GM18519 (cell line): Measurements from ENCODE around the gene SLC44A3.

Source experiments
- ATAC-seq: cut with Tn5 transposase; IDR thresholded peaks from one replicate; pipeline ENCODE4 v1.9.1; 2021; ENCODE audit warnings: mild to moderate bottlenecking, moderate library complexity; ENCODE audit not compliant: unreplicated experiment, low FRiP score

The SLC44A3 gene

GRCh38 chr1:94903280-94904009, 83.3 kb downstream of the SLC44A3 start:
- ATAC-seq, result no peak

GRCh38 chr1:94905207-94905606, 85.0 kb downstream of the SLC44A3 start:
- no peak for ATAC-seq

DNA sequence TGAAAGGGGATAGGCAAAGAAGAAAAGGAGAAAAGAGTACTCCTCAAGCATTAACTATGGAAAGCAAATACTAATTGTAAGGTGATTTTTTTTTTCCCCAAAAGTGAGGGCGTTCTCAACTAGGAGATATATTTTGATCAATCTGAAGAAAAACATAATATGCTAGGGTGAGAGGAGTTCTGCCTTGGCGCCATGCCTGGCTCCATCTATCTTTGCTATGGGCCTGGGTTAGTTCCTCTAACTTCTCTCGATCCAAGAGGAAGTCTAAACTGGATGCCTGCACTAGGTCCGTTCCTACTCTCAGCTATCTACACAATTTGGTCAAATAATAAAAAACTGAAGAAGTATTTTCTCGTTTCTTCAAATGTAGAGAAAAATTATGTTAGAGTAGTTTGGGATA, 86.2 kb downstream of the SLC44A3 start:
- no peak for ATAC-seq

DNA sequence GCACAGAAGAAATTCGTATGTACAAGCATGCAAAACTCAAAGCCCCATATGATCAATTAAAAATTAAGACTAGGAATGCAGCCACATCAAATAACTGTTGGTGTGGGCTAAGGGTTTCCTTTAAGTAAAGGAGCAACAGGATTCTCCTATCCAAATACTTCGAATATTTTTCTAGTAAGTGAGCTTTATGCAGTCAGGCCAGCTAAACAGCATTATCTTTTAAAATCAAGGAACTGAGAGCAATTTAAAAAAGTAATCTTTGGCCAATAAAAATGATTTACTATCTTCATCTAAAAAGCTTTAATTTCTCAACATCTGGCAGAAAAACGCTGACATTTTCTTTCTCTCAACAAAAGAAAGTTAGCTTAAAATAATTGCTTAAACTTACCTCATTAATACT, 87.0 kb downstream of the SLC44A3 start:
- no peak for ATAC-seq

GRCh38 chr1:94908190-94908589, 88.0 kb downstream of the SLC44A3 start:
- no peak for ATAC-seq

- no peak for ATAC-seq
Measured at GRCh38 chr1:94908965-94909364, 88.8 kb downstream of the SLC44A3 start.

DNA sequence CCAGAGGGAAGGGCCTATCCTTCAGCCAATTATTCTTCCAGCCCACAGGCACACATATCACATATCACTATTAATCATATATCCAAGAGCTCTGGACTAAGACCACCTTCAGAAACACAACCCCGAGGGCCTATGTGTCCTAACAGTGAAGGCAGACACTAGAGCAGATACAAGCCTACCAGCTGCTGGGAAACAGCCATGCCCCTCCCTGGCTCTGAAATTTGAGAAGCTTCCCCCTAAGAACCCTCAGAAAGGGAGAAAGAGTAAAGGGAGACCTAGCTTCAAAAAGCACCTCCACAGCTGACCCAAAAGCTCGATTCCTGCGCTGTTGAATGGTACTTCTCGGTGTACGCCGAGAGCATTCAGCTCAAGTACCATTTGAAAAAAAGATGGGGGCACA, 89.3 kb downstream of the SLC44A3 start:
- no peak for ATAC-seq

DNA sequence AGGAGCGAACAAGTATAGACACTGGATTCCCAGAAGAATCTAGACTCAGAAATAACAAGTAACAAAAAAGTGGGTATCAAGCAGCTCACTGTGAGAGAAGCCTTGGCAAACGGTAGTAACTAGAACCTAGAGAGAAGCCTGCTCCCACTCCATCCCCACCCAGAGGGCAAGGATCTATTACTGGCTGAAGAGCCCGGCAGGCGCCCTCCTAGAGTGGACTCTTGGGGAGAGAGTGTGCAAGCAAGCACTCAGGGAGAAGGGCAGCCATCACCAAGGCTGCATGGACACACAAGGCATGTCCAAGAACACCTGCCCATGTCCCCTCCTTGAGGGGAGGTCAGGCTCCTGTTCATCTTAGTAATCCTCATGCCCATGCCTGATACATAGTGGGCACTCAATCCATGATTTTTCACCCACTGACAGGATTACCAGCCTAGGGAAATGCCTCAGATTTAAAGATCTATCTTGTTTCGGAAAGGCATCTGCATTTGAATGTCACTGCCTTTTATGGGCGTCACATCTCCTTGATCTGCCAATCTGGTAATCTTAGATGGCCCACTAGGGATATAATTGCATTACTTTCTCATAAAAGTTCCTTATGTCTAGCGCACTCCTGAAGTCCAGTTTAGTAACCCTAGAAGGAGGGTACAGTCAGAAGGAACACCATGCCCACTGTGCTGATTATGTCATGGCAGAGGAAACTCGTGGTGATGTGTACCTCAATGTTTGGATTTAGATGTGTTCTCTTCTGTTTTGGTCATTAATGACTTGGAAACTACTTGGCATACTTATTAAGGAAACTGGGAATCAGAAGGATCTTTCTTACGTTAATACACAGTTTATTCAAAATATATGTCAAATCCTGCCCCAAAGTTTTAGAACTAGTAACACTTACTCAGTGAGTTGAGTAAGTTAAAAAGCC, 92.4 kb downstream of the SLC44A3 start:
- no peak for ATAC-seq

DNA sequence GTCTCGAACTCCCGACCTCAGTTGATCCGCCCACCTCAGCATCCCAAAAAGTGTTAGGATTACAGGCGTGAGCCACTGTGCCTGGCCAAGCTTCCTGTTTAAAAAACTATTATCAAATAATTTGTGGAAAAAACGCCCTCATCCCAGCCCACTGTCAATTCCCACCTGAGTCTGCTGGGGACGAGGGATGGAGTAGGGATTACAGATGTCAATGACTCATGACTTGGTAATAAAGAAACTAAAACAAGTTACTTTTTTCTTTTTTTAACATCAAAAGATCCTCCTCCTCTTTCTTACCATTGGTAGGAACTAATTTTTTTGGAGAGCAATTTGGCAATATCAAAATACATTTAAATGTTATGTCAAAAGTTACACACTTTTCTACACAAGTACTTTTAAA, 97.1 kb downstream of the SLC44A3 start:
- ATAC-seq, result no peak

- ATAC-seq, result no peak
Measured at GRCh38 chr1:94919241-94920030, 99.3 kb downstream of the SLC44A3 start.

DNA sequence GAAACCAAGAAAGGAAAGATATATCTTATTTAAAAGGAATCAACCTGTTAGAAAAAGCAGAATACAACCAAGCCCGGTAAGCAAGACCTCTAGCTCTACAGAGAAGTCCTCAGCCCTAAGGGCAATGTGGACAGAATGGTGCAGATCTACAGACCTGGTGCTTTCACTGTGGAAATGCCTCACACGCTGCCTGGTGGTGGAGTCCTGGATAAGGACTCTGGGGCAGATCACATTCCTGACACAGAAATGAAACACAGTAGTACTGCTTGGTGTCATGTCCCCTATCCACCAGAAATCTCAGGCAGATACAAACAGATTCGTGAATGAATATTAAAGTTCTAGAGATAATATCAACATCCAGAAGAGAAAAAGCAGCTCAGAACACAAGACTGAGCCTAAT, 99.9 kb downstream of the SLC44A3 start:
- ATAC-seq, result no peak

DNA sequence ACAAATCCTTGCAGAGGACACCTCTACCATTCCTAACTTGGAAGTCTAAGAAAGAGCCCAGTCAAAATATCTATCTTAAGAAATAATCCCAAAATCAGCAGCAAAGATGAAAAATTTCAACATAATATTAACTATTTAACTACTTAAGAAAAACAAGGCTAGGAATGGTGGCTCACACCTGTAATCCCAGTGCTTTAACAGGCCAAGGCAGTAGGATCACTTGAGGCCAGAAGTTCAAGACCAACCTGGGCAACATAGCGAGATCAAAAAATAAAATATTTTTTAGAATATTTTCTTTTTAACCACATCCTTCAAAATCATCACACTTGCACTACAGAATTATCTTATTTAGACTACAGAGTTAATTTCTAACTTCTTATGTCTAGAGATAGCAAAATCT, 101.8 kb downstream of the SLC44A3 start:
- ATAC-seq, result no peak

- ATAC-seq, result no peak
Measured at GRCh38 chr1:94922761-94923331, 102.7 kb downstream of the SLC44A3 start.

DNA sequence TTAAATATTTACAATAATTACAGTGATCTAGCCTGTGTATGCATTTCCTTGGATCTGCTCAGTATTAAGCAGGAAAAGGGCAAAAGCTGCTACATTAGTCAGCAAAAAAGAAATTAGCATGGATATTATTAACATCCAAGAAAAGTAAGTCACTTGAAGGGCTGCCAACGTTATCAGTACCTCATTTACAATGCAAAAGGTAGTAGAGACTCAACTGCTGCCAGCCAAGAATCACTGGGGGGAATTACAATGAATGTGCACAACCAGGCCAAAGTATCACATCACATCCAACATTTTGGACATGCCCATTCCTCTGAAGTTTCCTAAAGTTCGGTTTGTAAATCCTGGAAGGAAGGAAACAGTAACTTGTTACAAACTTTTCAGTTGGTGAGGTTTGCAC, 104.8 kb downstream of the SLC44A3 start:
- no peak for ATAC-seq

- ATAC-seq, result peak; percentile 26
Measured at GRCh38 chr1:94925561-94926125, 105.5 kb downstream of the SLC44A3 start.

DNA sequence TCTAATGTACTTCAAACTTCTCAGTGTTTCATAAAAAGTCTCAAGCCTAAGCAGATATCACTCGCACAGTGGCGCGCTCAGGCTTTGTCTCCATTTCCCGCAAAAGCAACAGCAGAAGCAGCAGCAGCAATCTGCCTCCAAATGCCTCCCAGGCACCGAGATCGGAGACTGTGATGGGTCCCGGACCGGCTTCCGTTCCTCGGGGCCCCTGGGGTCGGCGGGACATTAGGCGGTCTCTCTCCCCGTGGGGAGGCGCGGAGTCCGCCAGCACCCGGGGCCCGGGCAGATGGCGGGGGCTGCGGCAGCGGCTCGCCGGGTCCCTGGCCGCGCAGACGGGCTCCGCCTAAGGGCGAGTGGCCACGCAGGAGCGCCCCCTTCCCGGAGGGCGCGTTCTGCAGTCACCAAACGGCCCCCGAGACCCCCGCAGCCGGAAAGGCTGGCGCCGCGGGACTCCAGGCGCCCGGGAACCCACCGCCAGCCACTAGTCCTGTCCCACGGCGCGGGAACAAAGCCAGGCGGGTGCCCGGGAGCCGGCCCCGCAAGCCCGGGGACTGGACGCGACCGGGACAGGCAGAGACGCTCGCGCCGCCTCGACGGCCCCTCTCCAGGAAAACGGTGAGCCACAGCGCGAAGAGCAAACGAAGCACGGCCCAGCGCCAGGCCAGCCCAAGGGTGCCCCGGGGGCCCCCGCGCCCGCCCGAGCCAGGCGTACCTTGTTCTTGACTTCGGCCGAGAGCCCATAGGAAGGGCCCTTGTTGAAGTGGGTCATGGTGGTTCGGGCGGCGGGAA, 106.2 kb downstream of the SLC44A3 start:
- peak; percentile 10 for ATAC-seq

DNA sequence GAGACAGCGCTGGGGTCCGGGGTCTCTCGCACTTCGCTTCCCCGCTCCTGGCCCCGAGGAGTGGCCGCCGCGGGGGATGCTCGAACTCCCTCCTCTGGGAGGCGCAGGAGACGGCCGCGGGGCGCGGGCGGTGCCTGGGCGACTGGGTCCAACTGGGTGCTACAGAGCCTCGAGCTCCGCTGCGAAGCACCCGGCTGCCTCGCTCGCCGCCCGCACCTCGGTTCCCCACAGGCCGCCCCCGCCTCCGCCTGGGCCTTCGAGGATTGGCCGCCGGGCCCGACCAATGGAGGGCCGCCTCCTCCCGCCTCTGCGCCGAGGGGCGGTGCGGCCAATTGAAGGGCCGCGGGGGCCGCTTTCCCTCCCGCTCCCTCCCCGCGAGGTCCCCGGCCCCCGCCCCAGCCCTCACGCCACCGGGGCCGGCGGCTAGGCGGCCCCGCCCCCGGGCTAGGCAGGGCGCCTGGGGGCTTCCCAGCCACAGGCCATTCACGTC, 106.8 kb downstream of the SLC44A3 start, which contains the start of gene CNN3:
Gene CNN3, minus strand, starts transcription at position 196 of the 490 bp plus-strand sequence. CDS start 216 bp downstream, outside the sequence.
- ATAC-seq, result peak; percentile 76

GRCh38 chr1:94927405-94928175, 107.4 kb downstream of the SLC44A3 start:
- peak; percentile 21 for ATAC-seq
